SU-DHL-6 (cell line): ENCODE results near the gene GNAO1.

ENCODE experiments used
- CTCF ChIP-seq: fragments of 200-600 bp; sonication (generic); IDR thresholded peaks from one replicate; pipeline ENCODE4 v1.5.1; 2017; ENCODE audit warnings: antibody characterized with exemption, mild to moderate bottlenecking, low read length, moderate library complexity; ENCODE audit not compliant: insufficient read depth, poor library complexity, severe bottlenecking
- EZH2phosphoT487 ChIP-seq: fragments of 200-600 bp; sonication (generic), shearing (Covaris generic); conservative IDR thresholded peaks from 2 replicates; pipeline ENCODE4 v1.6.1; 2018; ENCODE audit warnings: mild to moderate bottlenecking, antibody characterized with exemption, low read length, moderate library complexity, mixed read lengths

GRCh38 chr16:56331915-56332314 lies 140.6 kb downstream of the GNAO1 start:
- TF ChIP-seq CTCF (no peak), EZH2phosphoT487 (no peak)
